HEK293 (cell line): Measurements from ENCODE around the gene ASXL1.

ENCODE experiments used
- REST ChIP-seq: fragments of 450-650 bp; formaldehyde crosslinking; IDR thresholded peaks from 2 replicates; pipeline ENCODE4 v1.5.1; 2016; ENCODE audit warnings: missing biosample characterization, missing genetic modification characterization
- ZBTB8A ChIP-seq: fragments of 450-650 bp; formaldehyde crosslinking; IDR thresholded peaks from 2 replicates; pipeline ENCODE4 v1.5.1; 2016; ENCODE audit warnings: missing biosample characterization, missing genetic modification characterization
- ZNF155 ChIP-seq: fragments of 450-650 bp; formaldehyde crosslinking; IDR thresholded peaks from 2 replicates; pipeline ENCODE4 v1.5.1; 2016; ENCODE audit warnings: missing biosample characterization, missing genetic modification characterization
- TF ChIP-seq, protein P1 (sequence below): fragments of 450-650 bp; formaldehyde crosslinking; IDR thresholded peaks from 2 replicates; pipeline ENCODE4 v1.5.1; 2016; ENCODE audit warnings: missing biosample characterization, missing genetic modification characterization
- TF ChIP-seq, protein P2 (sequence below): fragments of 450-650 bp; formaldehyde crosslinking; IDR thresholded peaks from 2 replicates; pipeline ENCODE4 v1.5.1; 2016; ENCODE audit warnings: missing biosample characterization, missing genetic modification characterization

- TF ChIP-seq ZBTB8A (no peak), ZNF155 (tag by site-specific recombination) (no peak), REST (tag by site-specific recombination) (no peak)
- TF ChIP-seq, protein P1, sequence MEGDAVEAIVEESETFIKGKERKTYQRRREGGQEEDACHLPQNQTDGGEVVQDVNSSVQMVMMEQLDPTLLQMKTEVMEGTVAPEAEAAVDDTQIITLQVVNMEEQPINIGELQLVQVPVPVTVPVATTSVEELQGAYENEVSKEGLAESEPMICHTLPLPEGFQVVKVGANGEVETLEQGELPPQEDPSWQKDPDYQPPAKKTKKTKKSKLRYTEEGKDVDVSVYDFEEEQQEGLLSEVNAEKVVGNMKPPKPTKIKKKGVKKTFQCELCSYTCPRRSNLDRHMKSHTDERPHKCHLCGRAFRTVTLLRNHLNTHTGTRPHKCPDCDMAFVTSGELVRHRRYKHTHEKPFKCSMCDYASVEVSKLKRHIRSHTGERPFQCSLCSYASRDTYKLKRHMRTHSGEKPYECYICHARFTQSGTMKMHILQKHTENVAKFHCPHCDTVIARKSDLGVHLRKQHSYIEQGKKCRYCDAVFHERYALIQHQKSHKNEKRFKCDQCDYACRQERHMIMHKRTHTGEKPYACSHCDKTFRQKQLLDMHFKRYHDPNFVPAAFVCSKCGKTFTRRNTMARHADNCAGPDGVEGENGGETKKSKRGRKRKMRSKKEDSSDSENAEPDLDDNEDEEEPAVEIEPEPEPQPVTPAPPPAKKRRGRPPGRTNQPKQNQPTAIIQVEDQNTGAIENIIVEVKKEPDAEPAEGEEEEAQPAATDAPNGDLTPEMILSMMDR (tag by site-specific recombination): no peak
- TF ChIP-seq, protein P2, sequence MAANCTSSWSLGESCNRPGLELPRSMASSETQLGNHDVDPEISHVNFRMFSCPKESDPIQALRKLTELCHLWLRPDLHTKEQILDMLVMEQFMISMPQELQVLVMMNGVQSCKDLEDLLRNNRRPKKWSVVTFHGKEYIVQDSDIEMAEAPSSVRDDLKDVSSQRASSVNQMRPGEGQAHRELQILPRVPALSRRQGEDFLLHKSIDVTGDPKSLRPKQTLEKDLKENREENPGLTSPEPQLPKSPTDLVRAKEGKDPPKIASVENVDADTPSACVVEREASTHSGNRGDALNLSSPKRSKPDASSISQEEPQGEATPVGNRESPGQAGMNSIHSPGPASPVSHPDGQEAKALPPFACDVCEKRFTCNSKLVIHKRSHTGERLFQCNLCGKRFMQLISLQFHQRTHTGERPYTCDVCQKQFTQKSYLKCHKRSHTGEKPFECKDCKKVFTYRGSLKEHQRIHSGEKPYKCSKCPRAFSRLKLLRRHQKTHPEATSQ (tag by site-specific recombination): no peak
These were observed 5.9 kb upstream of the ASXL1 start for GRCh38 chr20:32352121-32352720.
